Posterior vena cava (tissue), 2 donors: Measurements from ENCODE around the gene BPIFA1. TPM values are rescaled to one million over a fixed set of nuclear protein-coding genes. Genes with fewer than 3 reads are reported as not detected.

Source experiments
- DNase-seq: peaks from one replicate; pipeline ENCODE4 v3.0.0-alpha.2; 2020; ENCODE audit warnings: low spot score
- intact Hi-C, 2 donors: fragments of 100-400 bp; cut with DNase I; formaldehyde crosslinking; loops; one replicate each; pipeline versions ENCODE4 v1.14.1 to v1.14.2; 2022 to 2023
- total RNA-seq, 2 donors: library from RNA; stranded (reverse); fragmentation: NEBNext Ultra II Directional; extraction: Animal tissue kit (Norgen Biotek cat#: 25700); gene quantifications; one replicate each; pipeline ENCODE4 v1.2.1, GENCODE V29; 2021
- donor health status: DM: yes; HTN: yes; CAD: no.
- donor health status: DM: yes; HTN: yes; CAD: no.

BPIFA1 gene
- total RNA-seq, 2 donors from 2014 or later = not detected

DNA sequence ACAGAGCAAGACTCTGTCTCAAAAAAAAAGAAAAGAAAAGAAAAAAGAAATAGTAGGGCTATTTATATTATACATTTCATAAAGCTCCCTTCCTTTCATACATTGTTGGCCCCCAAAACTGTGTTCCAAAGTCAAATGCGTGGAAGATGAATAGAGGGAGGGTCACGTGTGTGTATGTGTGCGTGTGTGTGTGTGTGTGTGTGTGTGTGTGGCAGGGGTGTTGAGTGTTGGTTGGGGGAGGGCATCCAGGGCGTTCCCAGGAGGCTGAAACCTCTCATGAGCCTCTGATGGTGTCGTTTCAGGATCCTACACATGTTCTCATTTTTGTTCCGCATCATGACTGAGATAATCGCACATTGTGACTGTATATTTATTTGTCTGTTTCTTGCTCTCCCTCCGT is 39.4 kb downstream of the BPIFA1 start:
- no peak for DNase-seq
- intact Hi-C loops = no loop called here

DNA sequence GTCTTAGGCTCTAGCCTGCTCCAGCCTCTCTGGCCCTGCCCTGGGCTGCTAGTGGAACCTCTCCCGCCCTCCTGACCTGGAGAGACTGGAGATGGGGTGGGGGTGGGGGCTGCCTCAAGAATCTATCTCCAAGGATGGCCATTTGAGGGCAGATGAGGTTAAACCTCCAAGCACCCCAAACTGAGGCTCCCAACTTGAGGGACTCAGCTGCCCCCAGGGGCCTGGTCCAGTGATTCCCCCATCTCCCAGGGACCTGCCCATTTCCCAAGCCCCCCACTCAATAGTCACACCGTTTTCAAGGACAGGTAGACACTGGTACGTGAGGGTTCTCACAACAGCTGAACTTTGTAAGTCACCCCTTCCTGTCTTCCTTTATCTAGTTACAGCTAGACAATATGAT is 40.1 kb downstream of the BPIFA1 start:
- DNase-seq = no peak
- intact Hi-C loops = no loop called here

DNA sequence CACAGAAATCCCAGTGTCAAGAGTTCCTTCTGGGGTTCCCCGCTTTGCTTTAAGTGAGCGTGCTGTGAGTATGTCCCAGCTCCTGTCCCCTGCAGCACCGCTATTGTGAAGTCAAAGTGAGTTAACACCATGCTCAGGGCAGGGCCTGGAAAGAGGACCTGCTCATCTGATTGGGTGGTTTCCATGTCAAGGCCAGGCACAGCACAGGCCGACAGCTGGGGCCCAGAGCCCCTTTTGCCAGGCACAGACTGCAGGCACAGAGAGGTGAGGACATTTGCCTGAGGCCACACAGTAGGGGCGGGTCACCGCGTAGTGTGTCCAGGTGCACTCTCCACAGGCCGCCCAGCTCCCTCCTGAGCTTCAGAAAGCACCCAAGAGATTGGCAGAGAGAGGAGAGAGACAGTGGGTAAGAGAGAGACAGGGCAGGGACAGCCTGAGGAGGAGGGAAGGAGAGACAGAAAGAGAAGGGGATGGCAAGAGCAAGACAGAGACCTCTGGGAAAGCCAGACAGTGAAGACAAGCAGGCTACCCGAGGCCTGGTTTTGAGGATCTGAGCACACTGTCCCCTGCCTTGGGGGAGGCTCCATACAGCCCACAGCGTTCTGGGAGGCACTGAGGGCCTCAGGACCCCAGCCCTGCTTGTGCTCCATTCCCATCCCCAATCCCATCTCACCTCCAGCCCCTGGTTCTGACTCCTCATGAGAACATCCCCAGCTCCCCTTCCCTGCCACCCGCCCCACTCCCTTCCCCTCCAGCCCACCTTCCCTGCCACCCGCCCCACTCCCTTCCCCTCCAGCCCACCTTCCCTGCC is 40.7 kb downstream of the BPIFA1 start:
- DNase-seq = no peak

DNA sequence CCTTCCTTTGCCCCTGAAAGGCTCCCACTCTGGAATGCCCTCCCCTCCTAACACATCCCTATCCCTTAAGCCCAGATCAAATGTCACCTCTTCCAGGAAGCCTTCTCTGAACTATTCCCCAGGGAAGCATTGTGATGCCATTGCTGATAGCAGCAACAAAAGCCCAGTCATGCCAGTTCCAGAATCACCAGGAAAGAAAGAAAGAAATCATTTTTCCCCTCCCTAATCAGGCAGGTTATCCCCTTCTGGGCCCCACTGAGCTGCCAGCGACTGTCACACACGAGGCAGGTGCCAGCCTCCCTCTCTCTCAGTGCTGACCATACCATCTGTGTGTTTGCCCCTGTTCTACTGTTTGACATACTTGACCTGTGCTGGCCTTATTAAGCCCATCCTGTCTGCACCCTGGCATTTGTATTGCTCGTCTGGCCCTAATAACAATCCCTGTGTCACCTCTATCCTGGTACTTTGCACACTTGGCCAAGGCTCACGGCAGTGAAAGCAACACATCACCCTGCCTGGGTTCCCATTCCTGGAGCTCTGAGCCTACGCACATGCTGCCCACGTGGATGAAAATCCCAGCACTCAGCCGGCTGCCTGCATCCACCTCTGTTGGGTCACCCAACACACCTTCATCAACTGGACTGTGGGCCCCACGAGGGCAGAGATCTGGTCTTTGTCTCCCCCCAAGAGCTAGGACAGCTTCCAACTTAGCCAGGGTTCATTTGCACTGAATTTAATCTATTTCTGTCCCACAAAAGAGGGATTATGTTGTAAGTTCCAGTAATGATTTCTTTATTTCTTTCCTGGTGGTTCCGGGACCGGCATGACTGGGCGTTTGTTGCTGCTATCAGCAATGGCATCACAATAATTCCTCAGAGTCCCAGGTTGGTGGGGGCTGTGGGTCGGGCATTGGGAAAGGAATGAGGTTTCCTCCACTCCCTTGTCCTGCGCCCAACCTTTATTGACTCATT is 42.0 kb downstream of the BPIFA1 start:
- intact Hi-C loops = no loop called here
- no peak for DNase-seq

More for the DNA sequence above, 40.7 kb downstream of the BPIFA1 start:
- intact Hi-C loops = no loop called here

DNA sequence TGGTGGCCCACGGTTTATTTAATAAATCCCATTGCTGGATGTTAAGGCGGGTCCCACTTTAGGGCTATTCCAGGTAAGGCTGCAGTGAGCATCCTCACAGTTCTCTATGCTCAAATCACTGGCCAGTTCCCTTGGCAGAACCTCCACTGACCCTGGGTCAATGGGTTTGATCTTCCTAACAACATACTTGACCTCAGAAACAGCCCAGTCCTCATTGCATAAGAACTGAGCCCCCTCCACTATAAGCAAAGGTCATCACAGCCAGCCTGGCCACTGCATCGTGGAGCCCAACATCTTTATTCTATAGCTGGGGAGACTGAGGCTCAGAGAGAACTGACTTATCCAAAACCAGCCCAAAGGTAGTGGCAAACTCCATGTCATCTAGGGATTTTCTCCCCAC is 42.9 kb downstream of the BPIFA1 start:
- intact Hi-C loops = no loop called here
- DNase-seq = no peak

DNA sequence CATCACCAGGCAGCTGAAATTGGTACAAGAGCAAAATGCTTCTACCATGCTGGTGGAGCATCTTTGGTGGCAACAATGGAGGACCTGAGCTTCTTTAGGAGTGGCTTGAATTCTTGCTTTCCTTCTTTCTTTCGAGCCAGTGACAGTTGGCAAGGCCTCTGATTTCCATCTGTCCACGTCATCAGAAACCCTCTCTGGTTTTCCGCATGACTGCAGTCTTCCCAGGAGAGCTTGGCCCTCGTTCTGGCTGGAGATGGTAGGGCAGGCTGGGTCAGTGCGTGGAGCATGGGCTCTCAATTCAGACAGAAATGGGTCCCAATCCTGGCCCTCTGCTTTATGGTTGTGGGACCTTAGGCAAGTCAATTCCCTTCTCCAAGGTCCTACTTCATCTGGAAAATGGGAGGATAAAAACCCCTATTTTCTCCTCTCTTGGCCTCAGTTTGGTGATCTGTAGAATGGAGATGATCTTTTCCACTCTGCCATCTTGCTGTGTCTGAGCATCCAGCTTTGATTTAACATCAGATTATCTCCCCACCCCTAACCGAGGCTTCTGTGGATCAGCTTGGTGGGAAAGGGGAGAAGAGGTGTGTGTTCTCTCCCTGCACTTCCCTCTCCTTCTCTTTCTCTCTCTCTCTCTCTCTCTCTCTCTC is 43.6 kb downstream of the BPIFA1 start:
- DNase-seq = no peak
- intact Hi-C loops = no loop called here

DNA sequence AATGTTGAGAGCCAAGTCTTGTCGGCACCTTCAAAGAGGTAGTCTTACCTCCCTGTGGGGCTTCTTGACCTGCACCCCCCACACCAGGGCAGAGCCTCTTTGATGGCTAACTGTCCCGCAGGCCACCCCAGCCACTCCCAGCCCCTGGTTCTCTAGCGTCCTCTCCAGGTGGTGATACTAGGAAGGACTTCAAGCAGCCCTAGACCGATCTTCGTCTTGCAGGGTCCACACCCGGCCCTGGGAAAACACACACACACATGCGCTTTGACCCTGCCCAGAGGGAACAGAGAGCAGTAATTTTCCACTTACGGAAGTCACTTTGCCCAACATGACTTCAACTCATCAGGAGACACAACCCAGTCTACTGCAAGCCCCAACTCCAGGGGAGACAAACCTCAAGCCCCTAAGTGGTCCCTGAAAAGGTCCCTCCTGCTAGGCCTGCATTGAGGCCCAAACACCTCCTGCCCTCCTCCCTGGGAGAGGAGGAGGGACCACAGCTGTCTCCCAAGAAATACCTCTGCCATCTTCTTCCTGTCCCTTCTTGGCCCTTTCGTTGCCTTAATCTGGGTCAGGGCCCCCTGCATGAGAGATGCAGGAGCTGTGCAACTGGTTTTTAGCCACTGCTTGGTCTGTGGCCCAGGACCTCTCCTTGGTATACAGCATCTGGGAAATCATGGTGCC is 44.3 kb downstream of the BPIFA1 start:
- intact Hi-C loops = no loop called here
- no peak for DNase-seq

DNA sequence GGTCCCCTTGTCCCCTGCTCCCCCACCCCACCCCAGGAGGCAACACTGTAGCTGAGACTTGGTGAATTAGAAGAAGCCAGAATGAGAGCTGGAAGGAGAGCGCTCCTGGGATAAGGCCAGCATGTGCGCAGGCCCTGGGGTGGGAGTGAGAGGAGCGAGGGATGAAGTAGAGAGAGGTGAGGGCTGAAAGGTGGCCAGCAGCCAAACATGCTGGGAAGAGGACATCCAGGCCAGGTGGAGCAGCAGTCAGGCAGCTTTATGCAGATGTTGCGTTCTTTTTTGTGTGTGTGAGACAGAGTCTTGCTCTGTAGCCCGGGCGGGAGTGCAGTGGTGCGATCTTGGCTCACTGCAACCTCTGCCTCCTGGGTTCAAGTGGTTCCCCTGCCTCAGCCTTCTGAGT is 45.0 kb downstream of the BPIFA1 start:
- intact Hi-C loops = no loop called here
- DNase-seq = no peak

DNA sequence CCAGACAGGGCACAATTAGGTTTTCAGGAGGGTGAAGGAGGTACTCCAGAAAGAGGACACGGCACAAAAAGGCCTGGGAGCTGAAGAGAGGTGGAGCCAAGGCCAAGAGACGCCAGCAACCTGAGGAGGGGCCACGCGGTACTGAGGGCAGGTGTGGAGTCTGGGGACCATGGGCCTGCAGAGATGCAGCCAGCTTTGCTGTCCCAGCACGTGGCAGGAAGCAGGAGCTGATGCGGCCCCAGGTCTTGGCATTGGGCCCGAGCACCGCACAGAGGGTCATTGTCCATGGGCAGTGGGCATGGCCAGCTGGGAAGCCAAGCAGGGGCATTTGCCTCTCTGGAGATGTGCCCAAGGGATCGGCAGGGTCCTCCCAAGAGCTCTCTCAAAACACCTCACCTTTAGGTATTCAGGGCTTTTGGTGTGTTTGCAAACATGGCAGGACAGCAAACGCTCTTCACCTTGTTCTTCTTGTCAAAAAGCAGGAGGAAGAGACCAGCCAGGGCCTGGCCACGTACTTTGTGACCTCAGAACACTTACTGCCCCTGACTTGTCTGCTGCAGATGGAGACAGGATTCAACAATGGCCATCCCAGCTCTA is 45.9 kb downstream of the BPIFA1 start:
- DNase-seq = no peak
- intact Hi-C loops = no loop called here

DNA sequence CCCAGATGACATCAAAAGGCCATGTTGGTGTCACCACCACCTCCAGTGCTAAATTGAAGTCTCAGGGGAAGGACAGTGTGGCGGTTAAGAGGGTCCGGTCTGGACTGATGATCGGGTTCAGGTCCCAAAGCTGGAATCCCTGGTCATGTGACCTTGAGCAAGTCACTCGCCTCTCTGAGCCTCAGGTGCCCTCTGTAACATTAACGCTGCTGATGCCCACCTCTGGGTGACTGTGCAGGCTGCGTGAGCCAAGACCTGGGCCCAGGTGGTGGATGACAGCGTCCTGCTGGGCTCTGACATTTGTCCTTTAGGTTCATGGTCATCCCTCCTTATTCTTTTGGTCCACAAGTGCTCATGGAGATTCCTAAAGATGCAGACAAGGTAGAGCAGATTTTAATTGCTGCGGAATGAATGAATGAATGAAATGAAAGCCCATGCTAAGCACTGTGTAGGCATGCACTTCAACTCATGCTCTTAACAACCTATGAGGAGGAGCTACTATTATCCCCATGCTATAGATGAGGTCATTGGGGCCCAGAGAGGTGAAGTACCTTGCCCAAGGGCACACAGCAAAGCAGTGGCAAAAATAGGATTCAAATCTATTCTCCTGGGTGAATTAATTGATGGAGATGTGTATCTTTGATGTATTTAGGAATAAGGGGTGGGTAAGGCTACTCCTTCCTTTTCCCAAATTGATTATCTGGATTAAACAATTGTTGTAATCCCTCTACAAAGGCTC is 46.6 kb downstream of the BPIFA1 start:
- intact Hi-C loops = no loop called here
- DNase-seq = no peak

DNA sequence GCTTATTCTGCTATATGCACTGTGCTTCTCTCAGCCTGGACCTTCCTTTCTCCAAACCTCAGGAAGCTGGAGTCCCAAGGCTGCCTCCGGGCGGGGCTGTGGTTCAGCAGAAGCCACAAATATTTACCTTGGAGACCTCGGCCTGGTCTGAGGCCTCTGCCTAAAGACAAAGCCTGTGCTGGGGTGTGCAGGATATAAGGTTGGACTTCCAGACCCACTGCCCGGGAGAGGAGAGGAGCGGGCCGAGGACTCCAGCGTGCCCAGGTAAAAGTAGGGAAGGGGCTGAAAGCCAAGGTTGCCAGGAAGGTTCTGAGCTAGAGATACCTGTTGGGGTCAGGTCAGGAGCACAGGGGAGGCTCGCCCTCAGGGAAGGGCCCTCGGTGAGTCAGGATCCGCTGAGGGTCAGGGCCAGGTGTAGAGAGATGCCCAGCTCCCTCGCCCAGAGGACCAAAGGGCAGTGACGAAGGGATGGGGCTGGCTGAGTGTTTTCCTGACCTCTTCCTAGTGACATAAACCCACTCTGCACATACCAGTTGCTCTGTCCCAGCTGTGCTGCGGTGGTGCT is 47.3 kb downstream of the BPIFA1 start, which contains the start of gene BPIFB1:
Gene BPIFB1 (plus strand): TSS at position 224 of the 565 bp plus-strand sequence. CDS start 2,860 bp downstream, outside the sequence.
- intact Hi-C loops = no loop called here
- peak; percentile 58 for DNase-seq

DNA sequence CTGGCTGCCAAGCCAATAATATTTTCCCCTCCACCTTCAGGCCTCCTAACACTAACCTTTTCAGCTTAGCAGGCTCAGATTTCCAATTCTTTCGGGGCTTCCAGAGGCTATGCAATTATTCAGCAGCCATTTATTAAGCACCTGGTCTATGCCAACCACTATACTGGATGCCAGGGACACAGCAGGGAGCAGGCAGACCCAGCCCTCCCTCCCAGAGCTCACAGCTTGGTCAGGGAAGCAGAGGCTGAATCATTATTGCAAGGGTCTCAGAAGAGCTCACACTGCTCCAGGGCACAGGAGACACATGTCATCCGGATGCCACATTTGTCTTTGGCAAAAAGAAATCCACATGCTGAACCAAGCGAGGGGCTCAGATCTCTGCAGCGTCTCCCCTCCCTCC is 48.5 kb downstream of the BPIFA1 start:
- intact Hi-C loops = no loop called here
- no peak for DNase-seq

DNA sequence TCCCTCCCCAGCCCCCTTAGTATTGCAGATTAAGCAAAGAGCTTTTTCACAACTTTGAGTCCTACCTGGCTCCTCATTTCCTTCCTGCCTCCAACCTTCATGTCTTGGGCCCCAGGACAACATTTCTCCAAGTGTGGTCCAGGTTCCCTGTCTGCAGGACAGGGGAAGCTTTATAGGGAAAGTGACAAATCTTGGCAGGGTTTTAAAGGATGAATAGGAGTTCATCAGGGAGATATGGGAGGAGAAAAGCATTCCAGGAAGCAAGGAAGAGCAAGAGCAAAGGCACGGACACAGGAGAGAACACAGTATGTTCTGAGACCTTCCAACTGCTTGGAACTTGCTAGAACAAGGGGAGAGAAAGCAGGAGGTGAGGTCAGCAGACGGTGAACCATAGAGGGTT is 49.1 kb downstream of the BPIFA1 start:
- no peak for DNase-seq
- intact Hi-C loops = no loop called here

DNA sequence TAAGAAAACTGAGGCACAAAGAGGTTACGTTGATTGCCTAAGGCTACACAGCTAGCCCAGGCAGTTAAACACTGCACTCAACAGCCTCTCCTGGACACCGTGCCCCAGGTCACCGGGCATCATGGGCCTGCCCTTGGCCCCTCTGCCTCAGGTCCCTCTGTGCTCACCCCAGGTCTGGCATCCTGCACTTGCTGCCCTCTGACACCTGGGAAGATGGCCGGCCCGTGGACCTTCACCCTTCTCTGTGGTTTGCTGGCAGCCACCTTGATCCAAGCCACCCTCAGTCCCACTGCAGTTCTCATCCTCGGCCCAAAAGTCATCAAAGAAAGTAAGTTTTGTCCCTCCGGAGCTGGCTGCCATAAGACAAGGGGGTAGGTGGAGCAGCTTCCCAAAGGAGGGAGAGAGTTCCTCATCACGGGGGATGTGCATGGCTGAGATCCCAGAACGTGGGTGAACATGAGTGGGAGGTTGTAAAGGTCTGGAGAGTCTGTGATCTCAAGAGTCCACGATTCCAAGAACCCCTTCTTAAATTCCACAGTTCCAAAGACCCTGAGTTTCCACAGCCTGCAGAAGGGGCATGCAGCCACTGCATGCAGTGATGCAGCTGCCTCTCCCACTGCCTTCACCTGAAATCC is 50.2 kb downstream of the BPIFA1 start:
- intact Hi-C loops = no loop called here
- peak; percentile 75 for DNase-seq

DNA sequence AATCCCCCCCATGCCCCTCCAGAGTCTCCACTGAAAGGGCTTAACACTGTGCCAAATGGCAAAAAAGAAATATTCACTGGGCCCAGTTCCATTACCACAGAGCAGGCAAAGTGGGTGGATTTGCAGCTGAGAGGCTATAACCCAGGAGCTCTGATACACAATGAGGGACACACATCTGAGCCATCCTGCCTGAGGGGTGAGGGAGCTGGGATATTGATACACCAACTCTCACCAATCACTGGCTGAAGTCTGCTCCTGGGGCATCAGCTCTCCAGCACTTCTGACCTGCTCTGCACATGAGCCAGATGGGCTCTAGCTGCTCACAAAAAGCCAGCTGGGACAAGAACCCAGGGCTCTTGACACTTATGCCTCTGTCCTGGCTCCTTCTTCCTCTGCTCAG is 52.1 kb downstream of the BPIFA1 start:
- intact Hi-C loops = no loop called here
- DNase-seq = no peak

DNA sequence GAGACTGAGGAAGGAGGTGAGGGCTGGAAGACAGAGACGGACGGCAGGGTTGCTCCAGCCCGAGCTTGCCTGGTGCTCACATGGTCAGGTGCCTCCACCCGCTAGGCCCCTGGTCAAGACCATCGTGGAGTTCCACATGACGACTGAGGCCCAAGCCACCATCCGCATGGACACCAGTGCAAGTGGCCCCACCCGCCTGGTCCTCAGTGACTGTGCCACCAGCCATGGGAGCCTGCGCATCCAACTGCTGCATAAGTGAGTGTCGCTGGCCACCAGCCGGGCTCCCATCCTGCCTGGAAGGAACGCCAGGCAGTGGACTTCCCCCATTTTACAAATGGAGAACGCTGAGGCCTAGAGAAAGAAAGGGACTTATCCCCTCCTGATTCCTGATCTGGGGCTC is 55.1 kb downstream of the BPIFA1 start:
- intact Hi-C loops = loop anchor here in 1 of 2 donors (10.0 kb wide), 1 partner anchor 386 kb away; no protein-coding TSS in a partner anchor
- no peak for DNase-seq

DNA sequence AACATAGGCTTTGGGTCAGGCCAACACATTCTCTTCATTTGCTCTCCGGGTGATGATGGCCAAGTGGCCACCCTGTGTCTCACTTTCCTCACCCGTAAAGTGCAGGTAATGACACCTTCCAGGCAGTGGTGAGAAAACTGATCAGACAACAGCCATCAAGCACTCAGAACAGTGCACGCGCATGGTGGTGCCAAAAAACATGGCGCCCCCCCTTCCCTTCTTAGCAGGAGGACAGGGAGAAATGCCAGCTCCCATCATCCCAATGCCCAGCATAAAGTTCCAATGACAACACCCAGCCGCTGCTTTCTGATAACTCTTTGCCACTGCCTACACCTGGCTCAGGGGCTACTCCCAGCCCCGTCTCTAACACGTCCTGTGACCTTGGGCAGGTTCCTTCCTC is 55.6 kb downstream of the BPIFA1 start:
- intact Hi-C loops = loop anchor here in 1 of 2 donors (10.0 kb wide), 1 partner anchor 387 kb away; no protein-coding TSS in a partner anchor

More for the DNA sequence above, 55.6 kb downstream of the BPIFA1 start:
- DNase-seq = no peak
